Tibial artery (tissue), 4 donors: ENCODE measurements around the gene ZGPAT.

ENCODE experiments used
- DNase-seq, 2 donors: peaks; one replicate each; pipeline ENCODE4 v3.0.0-alpha.2; 2019
- H3K27ac ChIP-seq, 2 donors: fragments of 200-600 bp; sonication (generic) in 1 of 2; 1 replicate in 1 of 2; 2 replicates in 1 of 2; pipeline ENCODE4 v1.5.1; 2018 to 2019; ENCODE audit warnings: mild to moderate bottlenecking in 1 of 2
- H3K27me3 ChIP-seq, 2 donors: fragments of 200-600 bp; sonication (generic) in 1 of 2; one replicate each; pipeline versions ENCODE4 v1.5.1 to v1.6.0; 2016 to 2019
- H3K36me3 ChIP-seq, 3 donors: fragments of 200-600 bp; sonication (generic) in 2 of 3; one replicate each; pipeline ENCODE4 v1.5.1; 2016 to 2019; ENCODE audit warnings: mild to moderate bottlenecking in 2 of 3
- H3K4me1 ChIP-seq, 4 donors: fragments of 200-600 bp; sonication (generic) in 2 of 4; 1 replicate in 3 of 4; 2 replicates in 1 of 4; pipeline ENCODE4 v1.5.1; 2016 to 2019
- H3K4me3 ChIP-seq, 2 donors: fragments of 200-600 bp; sonication (generic) in 1 of 2; 1 replicate in 1 of 2; 2 replicates in 1 of 2; pipeline ENCODE4 v1.5.1; 2018 to 2019; ENCODE audit warnings: mild to moderate bottlenecking in 2 of 2
- H3K9me3 ChIP-seq, 3 donors: fragments of 200-600 bp; sonication (generic) in 1 of 3; one replicate each; pipeline ENCODE4 v1.5.1; 2016 to 2019
- intact Hi-C: fragments of 100-400 bp; cut with DNase I; formaldehyde crosslinking; loops from one replicate; pipeline ENCODE4 v1.15.0; 2023; ENCODE audit warnings: low total_unique reads
- TF ChIP-seq, protein P1 (sequence below), 2 experiments: fragments of 200-600 bp in 1 of 2; fragments of 450-650 bp in 1 of 2; IDR thresholded peaks; one replicate each; pipeline ENCODE4 v1.5.1; 2017 to 2019; ENCODE audit warnings: antibody characterized with exemption in 2 of 2, mild to moderate bottlenecking in 1 of 2, moderate library complexity in 1 of 2

ZGPAT gene

DNA sequence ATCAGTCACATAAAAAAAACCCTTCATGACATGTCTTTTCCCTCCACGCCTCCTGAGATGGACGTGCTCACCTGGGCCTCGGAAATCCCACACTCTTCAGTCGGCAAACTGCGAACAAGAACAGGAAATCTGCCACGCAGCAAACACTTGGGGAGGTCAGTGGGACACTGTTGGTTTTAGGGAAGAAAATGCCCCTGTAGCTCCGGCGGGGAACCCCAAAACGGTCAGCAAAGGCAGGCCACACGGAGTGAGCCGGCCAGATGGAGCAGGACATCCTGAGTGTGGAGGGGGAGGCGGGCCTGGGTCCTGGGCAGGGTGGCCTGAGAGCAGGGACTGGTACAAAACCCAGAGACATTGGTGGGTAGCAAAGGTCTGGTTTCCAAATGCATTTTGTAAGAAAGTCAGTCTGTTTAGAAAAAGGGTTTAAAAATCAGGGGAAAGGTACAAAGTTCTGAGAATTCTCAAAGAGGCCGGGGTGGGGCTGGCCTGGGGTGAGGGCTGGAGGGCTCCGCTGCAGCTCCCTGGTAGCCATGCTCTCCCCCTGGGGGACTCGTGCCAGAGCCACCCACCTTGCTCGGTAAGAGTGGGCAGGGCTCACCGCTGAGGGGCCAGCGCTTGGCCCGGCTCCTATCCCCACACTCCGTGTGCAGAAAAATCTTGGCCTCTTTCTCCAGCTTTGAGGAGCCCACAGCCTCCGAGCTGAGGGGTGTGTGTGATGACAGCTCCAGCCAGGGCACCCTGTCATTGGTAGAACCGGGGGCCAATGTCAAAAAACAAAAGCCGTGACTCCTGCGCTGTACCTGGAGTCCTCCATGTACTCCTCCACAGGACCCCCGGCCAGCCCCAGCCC lies 37.0 kb downstream of the ZGPAT start:
- Histone ChIP-seq H3K4me1 (peaks cover 0 to 19% (median 13%) of the 10 kb centered on the region in 4 donors), H3K9me3 (no peaks in the 10 kb centered on the region), H3K27me3 (no peaks in the 10 kb centered on the region), H3K4me3 (no peak overlapping the region), H3K36me3 (peaks cover 22 to 41% (median 23%) of the 10 kb centered on the region in 3 donors), H3K27ac (no peak overlapping the region)
- TF ChIP-seq, protein P1, sequence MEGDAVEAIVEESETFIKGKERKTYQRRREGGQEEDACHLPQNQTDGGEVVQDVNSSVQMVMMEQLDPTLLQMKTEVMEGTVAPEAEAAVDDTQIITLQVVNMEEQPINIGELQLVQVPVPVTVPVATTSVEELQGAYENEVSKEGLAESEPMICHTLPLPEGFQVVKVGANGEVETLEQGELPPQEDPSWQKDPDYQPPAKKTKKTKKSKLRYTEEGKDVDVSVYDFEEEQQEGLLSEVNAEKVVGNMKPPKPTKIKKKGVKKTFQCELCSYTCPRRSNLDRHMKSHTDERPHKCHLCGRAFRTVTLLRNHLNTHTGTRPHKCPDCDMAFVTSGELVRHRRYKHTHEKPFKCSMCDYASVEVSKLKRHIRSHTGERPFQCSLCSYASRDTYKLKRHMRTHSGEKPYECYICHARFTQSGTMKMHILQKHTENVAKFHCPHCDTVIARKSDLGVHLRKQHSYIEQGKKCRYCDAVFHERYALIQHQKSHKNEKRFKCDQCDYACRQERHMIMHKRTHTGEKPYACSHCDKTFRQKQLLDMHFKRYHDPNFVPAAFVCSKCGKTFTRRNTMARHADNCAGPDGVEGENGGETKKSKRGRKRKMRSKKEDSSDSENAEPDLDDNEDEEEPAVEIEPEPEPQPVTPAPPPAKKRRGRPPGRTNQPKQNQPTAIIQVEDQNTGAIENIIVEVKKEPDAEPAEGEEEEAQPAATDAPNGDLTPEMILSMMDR (IDR thresholded peaks at IDR 0.05), result no peak
- DNase-seq, result no peak
- intact Hi-C loops, result loop anchor here (10.0 kb wide), 1 partner anchor 120 kb away; the partner anchor contains the start of gene GMEB2

DNA sequence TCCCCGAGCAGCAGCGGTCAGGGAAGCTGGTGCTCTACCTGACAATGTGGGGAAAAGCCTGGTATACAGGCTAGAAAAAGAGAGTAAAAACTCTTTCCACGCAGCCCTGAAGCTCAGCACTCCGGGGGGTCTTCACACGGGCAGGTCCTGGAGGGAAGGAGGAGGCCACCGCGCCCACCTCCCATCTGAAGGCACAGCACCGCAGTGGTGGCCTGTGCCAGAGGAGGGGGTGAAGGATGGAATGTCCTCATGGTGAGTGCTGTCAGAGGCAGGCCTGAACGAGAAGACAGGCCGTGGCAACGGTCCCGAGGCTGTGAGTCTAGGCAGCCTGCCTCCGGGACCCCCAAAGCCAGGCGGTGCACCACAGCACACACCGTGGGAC lies 37.6 kb downstream of the ZGPAT start:
- no peaks in the 10 kb centered on the region for H3K9me3 ChIP-seq
- no peaks in the 10 kb centered on the region for H3K27me3 ChIP-seq
- TF ChIP-seq, protein P1 (IDR thresholded peaks at IDR 0.05), result no peak
- H3K27ac ChIP-seq, result no peak overlapping the region
- DNase-seq, result no peak
- H3K36me3 ChIP-seq, result peaks cover 22 to 45% (median 23%) of the 10 kb centered on the region in 3 donors
- peaks cover 0 to 19% (median 13%) of the 10 kb centered on the region in 4 donors for H3K4me1 ChIP-seq
- no peak overlapping the region for H3K4me3 ChIP-seq
- intact Hi-C loops, result loop anchor here (10.0 kb wide), 1 partner anchor 121 kb away; the partner anchor contains the start of gene GMEB2

DNA sequence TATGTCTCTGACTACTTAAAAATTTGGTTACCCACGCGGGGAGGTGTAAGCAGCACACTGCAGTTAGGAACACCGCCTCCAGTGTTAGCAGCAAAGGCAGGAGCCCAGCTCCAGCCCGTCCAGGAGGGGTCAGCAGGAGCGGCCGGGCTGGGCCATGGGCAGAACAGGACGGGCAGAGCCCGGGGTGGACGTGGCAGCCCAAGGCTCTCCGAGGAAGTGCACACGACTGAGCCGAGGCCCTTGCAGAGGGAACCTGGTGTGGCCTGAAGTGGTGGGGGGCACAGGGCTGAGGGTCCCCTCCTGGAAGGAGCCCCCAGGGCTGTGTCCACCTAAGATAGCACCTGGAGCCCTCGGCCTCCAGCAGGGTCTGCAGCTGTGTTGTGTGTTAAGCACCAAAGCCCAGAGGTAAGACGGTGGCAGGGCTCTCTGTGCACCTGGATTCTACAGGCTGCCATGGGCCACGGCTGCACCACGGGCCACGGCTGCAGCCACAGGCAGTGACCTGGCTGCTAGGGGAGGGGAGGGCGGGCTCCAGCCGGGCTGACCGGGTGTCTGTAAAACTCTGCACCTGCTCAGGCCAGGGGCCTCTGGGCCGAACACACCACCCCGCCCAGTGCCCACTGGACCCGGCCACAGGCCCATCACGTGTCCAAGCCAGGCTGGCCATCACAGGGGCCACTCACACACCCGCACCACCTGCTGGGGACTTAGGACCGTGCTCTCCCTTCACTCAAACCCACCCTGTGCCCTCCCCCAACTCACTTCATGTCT lies 38.3 kb downstream of the ZGPAT start:
- TF ChIP-seq, protein P1 (IDR thresholded peaks at IDR 0.05), result no peak
- peaks cover 22 to 45% (median 23%) of the 10 kb centered on the region in 3 donors for H3K36me3 ChIP-seq
- H3K9me3 ChIP-seq, result no peaks in the 10 kb centered on the region
- no peaks in the 10 kb centered on the region for H3K27me3 ChIP-seq
- H3K4me3 ChIP-seq, result no peak overlapping the region
- no peak for DNase-seq
- H3K27ac ChIP-seq, result no peak overlapping the region
- intact Hi-C loops, result loop anchor here (10.0 kb wide), 1 partner anchor 121 kb away; the partner anchor contains the start of gene GMEB2
- peaks cover 0 to 13% (median 9%) of the 10 kb centered on the region in 4 donors for H3K4me1 ChIP-seq

DNA sequence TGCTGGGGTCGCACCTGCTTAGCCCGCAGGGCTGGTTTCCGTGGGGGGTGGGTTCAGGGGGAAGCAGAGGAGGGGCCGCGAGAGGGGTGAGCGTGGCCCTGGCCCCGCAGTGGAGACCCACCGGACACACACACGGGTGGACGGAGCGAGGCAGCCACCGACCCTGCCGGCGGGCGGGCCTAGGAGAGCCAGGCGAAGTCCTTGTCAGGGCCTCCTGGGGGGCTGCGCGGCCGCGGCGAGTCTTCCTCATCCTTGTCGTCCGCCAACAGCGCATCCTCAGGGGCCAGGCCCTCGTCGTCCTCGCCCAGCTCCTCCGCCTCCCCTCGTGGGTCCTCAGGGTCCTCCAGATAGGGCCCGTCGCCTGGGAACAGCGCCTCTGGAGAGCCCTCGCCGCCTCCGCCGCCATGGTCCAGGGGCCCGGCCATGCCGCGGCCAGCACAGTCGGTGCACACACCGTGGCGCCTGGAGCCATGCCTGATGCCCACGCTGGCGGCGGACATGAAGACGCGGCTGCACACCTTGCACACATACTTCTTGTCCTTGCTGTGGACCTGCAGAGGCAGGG lies 39.0 kb downstream of the ZGPAT start:
- no peak overlapping the region for H3K27ac ChIP-seq
- H3K36me3 ChIP-seq, result peaks cover 19 to 42% (median 19%) of the 10 kb centered on the region in 3 donors
- no peak overlapping the region for H3K4me3 ChIP-seq
- H3K27me3 ChIP-seq, result no peaks in the 10 kb centered on the region
- no peaks in the 10 kb centered on the region for H3K9me3 ChIP-seq
- TF ChIP-seq, protein P1 (IDR thresholded peaks at IDR 0.05), result no peak
- no peak for DNase-seq
- intact Hi-C loops, result loop anchor here (10.0 kb wide), 1 partner anchor 122 kb away; the partner anchor contains the start of gene GMEB2
- peaks cover 0 to 6% (median 2%) of the 10 kb centered on the region in 4 donors for H3K4me1 ChIP-seq

DNA sequence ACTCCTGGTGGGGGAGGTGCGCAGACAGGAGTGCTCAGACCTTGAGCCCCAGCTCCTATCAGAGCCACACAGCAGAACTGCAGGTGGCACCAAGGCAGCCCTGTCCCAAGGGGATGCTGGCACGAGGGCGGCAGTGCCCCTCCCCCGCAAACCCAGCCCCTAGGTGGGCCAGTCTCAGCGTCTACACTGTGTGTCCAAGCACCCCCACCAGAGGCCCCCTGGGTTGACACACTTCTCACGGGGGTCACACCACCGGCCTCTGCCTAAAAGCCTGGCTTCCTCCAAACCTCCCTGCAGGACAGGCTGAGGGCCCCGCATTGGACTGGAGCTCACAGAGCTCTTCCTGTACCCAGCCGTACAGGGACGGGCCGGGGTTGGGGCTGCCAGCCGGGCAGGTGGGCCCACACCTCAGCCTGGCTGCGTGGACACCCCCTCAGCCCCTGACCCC lies 39.8 kb downstream of the ZGPAT start:
- TF ChIP-seq, protein P1 (IDR thresholded peaks at IDR 0.05), result no peak
- intact Hi-C loops, result loop anchor here (10.0 kb wide), 1 partner anchor 123 kb away; the partner anchor contains the start of gene GMEB2
- H3K36me3 ChIP-seq, result peaks cover 10 to 39% (median 12%) of the 10 kb centered on the region in 3 donors
- H3K9me3 ChIP-seq, result no peaks in the 10 kb centered on the region
- H3K27ac ChIP-seq, result no peak overlapping the region
- no peak for DNase-seq
- H3K4me3 ChIP-seq, result no peak overlapping the region
- no peaks in the 10 kb centered on the region for H3K4me1 ChIP-seq
- no peaks in the 10 kb centered on the region for H3K27me3 ChIP-seq
